LNCAP (cell line): ENCODE data around the gene RPL35.

ENCODE experiments used
- TF ChIP-seq, protein P1 (sequence below): fragments of 450-650 bp; IDR thresholded peaks from 2 replicates; pipeline ENCODE4 v1.5.1; 2017; ENCODE audit warnings: mild to moderate bottlenecking

The RPL35 gene

DNA sequence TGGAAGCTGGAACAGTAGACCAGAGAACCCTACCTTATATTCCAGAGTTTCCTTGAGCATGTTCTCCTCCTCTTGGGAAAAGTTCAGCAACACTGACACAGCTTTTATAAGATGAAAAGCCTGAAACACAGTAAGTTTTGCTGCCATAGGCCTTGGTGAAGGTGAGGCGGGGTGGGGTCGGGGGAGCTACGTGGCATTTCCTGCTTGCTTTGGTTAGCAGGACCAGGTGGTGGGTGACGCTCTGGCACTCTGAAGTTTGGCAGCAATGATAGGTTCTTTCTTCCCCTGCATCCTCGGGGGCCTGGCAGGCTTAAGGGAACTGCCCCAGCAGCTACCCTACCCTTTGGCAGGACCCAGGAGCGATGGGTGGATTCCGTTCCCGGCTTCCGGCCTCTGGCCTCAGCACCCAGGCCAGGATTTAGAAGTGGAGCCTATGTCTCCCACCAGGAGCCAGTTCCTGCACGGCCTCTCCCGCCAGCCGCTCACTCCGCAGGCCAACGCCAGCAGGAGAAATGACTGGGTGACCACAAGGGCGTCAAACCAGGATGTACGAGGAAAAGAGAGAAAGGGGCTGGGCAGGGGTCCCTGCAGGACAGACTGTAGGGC lies 19.5 kb upstream of the RPL35 start:
- TF ChIP-seq, protein P1, sequence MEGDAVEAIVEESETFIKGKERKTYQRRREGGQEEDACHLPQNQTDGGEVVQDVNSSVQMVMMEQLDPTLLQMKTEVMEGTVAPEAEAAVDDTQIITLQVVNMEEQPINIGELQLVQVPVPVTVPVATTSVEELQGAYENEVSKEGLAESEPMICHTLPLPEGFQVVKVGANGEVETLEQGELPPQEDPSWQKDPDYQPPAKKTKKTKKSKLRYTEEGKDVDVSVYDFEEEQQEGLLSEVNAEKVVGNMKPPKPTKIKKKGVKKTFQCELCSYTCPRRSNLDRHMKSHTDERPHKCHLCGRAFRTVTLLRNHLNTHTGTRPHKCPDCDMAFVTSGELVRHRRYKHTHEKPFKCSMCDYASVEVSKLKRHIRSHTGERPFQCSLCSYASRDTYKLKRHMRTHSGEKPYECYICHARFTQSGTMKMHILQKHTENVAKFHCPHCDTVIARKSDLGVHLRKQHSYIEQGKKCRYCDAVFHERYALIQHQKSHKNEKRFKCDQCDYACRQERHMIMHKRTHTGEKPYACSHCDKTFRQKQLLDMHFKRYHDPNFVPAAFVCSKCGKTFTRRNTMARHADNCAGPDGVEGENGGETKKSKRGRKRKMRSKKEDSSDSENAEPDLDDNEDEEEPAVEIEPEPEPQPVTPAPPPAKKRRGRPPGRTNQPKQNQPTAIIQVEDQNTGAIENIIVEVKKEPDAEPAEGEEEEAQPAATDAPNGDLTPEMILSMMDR = no peak

DNA sequence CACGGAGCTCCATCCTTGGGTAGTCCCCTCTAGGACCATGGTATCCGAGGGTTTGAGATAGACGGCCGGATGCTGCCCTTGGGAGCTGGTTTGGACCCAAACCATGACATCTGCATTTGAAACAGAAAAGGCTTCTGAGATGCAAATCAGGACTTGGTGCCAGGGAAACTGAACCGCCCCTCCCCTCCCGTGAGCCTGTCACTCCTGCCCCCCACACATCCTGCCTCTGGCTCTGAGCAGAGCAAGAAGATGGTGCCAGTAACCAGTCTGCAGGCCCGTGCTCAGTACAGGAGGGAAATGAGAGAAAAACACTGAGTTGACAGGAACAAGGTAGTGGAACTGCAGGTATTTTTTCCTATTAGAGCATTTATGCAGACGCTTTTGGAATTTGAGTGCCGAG lies 18.7 kb upstream of the RPL35 start:
- TF ChIP-seq, protein P1 = no peak

DNA sequence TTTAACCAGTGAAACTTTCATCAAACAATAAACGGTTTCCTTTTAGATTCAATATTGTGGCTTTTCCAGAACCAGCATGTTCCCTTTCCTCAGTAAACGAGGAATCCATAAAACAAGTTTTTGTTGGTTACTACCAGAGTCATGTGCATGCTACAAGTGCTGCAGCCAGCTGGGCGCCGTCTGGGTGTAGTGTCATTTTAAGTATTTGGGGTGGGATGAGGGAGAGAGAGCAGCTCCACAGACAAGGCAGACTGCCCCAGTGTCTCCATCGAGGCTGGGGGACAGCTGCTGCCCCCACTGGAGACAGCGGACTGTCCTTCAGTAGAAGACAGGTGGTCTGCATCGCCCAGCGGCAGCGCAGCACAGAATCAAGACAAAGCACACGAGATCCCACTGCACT lies 17.5 kb upstream of the RPL35 start:
- TF ChIP-seq, protein P1 = no peak

GRCh38 chr9:124878518-124878917 lies 16.8 kb upstream of the RPL35 start:
- TF ChIP-seq, protein P1 = no peak

- TF ChIP-seq, protein P1 = no peak
These were observed 16.3 kb upstream of the RPL35 start for GRCh38 chr9:124878021-124878420.

GRCh38 chr9:124877021-124877782 lies 15.4 kb upstream of the RPL35 start:
- TF ChIP-seq, protein P1 = no peak

GRCh38 chr9:124875501-124875900 lies 13.7 kb upstream of the RPL35 start:
- TF ChIP-seq, protein P1 = no peak
